Liver (tissue), 2 donors: ENCODE measurements around the gene ADH1A.

Experiments used
- FOXA2 ChIP-seq: IDR thresholded peaks from 2 replicates; pipeline ENCODE4 v1.6.1; 2016; ENCODE audit warnings: antibody characterized with exemption
- TF ChIP-seq, protein P1 (sequence below): fragments of 150-350 bp; IDR thresholded peaks from 2 replicates; pipeline ENCODE4 v1.5.1; 2017; ENCODE audit warnings: improper control_type of control experiment, low read depth, low read length; ENCODE audit not compliant: missing input control
- TF ChIP-seq, protein P2 (sequence below): IDR thresholded peaks from 2 replicates; pipeline ENCODE4 v1.6.1; 2016; ENCODE audit warnings: antibody characterized with exemption, mild to moderate bottlenecking
- donor health status: healthy.

DNA sequence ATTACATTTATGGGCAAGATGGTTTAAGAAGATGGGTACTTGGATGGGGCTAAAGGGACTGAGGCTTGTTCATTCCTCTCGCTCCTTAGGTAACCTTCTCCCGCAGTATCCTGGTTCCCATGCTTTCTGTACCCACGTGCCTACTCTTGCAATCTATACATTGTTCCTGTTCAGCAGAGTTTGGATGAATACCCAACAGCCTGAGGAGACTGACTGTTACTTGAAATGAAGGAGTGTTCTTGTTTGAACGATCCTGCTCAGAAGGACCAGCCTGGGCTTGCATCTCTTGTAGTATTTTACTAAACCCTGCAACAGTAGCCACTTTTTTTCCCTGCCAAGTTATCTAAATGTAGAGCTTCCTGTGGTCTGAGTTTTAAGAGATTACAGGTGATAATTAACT is 38.0 kb downstream of the ADH1A start:
- TF ChIP-seq, protein P1, sequence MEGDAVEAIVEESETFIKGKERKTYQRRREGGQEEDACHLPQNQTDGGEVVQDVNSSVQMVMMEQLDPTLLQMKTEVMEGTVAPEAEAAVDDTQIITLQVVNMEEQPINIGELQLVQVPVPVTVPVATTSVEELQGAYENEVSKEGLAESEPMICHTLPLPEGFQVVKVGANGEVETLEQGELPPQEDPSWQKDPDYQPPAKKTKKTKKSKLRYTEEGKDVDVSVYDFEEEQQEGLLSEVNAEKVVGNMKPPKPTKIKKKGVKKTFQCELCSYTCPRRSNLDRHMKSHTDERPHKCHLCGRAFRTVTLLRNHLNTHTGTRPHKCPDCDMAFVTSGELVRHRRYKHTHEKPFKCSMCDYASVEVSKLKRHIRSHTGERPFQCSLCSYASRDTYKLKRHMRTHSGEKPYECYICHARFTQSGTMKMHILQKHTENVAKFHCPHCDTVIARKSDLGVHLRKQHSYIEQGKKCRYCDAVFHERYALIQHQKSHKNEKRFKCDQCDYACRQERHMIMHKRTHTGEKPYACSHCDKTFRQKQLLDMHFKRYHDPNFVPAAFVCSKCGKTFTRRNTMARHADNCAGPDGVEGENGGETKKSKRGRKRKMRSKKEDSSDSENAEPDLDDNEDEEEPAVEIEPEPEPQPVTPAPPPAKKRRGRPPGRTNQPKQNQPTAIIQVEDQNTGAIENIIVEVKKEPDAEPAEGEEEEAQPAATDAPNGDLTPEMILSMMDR = no peak
- TF ChIP-seq FOXA2 = no peak
- TF ChIP-seq, protein P2, sequence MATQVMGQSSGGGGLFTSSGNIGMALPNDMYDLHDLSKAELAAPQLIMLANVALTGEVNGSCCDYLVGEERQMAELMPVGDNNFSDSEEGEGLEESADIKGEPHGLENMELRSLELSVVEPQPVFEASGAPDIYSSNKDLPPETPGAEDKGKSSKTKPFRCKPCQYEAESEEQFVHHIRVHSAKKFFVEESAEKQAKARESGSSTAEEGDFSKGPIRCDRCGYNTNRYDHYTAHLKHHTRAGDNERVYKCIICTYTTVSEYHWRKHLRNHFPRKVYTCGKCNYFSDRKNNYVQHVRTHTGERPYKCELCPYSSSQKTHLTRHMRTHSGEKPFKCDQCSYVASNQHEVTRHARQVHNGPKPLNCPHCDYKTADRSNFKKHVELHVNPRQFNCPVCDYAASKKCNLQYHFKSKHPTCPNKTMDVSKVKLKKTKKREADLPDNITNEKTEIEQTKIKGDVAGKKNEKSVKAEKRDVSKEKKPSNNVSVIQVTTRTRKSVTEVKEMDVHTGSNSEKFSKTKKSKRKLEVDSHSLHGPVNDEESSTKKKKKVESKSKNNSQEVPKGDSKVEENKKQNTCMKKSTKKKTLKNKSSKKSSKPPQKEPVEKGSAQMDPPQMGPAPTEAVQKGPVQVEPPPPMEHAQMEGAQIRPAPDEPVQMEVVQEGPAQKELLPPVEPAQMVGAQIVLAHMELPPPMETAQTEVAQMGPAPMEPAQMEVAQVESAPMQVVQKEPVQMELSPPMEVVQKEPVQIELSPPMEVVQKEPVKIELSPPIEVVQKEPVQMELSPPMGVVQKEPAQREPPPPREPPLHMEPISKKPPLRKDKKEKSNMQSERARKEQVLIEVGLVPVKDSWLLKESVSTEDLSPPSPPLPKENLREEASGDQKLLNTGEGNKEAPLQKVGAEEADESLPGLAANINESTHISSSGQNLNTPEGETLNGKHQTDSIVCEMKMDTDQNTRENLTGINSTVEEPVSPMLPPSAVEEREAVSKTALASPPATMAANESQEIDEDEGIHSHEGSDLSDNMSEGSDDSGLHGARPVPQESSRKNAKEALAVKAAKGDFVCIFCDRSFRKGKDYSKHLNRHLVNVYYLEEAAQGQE = no peak
